Stimulated activated CD4-positive, alpha-beta T cell treated with anti-CD3 and anti-CD28 coated beads, Interleukin-4, amount 100 ng/mL, for 4 hours (primary cell): ENCODE data around the gene KCNN4.
A peak's percentile ranks its signal among the peaks of the same experiment; 100 is the strongest.
"Not testable (repeated sequence)": the region's sequence is repeated elsewhere in the genome, so short reads cannot be mapped to it uniquely, and the experiment has no call there.

Experiments used
- DNase-seq, 2 experiments: peaks; one replicate each; pipeline ENCODE4 v3.0.0-alpha.2; 2020

The KCNN4 gene

DNA sequence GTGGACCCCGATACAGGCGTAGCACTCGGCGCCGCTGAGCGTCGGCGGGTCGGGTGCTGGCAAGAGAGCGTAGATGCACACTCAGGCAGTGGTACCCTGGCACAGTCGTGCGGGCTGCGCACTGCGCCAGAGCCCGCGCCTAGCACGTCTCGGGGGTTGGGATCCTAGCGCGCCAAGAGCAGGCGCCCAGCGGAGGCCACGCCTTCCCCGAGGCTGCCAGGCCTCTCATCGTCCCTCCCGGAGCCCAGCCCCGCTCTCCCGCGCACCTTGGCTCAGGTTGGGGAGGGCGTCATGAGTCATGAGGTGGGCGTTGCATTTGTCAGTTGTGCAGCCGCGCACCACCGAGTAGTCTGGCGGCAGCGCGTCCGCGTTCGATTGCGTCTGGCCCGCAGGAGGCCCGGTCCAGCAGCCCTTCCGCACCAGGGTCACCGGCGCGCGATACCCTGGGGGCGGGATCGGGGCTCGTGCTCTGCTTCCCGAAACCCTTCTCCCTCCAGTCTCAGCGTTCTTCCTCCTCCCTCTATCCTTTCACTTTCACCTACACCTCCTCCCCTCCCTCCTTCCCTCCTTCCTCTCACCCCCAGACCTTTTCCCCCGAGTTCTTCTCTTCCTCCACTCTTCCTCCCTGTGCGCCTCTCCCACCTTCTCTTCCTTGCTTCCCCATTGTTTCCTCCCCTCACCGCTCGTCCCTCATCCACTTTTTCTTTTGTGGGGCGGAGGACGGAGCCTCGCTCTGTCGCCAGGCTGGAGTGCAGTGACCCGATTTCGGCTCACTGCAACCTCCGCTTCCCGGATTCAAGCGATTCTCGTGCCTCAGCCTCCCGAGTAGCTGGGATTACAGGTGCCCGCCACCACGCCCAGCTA, 18.0 kb upstream of the KCNN4 start:
- peak; percentile 67 to 87 for DNase-seq

DNA sequence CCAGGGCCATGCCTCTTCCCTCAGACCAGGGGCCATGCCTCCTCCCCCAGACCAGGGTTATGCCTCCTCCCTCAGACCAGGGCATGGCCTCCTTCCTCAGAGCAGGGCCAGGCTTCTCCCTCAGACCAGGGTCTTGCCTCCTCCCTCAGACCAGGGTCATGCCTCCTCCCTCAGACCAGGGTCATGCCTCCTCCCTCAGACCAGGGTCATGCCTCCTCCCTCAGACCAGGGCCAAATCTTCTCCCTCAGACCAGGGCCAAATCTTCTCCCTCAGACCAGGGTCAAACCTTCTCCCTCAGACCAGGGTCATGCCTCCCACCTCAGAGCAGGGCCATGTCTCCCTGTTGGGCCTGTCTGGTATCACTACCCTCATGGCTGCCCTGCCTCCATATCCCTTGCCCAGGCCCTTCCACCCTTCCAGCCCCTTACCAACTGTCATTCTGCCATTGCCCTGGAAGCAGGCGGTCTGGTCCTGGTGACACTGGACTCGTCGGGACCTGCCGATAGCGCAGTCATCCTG, 17.3 kb upstream of the KCNN4 start:
- no peak for DNase-seq

DNA sequence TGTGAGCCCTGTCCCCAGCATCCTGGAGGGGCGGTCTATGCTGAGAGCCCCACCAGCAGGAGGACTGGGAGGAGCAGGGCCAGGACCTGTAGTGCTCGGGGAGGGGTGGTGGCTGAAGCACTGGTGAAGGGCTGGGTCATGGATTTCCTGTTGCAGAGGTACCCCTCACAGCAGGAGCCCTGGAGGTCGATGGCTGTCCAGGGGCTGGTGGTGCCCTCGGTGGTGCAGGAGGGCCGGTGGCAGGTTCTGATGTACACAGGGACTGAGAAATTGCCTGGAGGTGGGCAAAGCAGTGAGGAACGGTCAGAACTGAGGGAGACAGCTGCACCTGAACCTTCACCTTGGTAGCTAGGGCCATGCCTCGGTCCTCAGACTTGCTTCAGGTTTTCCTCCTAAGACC, 16.8 kb upstream of the KCNN4 start:
- no peak for DNase-seq

DNA sequence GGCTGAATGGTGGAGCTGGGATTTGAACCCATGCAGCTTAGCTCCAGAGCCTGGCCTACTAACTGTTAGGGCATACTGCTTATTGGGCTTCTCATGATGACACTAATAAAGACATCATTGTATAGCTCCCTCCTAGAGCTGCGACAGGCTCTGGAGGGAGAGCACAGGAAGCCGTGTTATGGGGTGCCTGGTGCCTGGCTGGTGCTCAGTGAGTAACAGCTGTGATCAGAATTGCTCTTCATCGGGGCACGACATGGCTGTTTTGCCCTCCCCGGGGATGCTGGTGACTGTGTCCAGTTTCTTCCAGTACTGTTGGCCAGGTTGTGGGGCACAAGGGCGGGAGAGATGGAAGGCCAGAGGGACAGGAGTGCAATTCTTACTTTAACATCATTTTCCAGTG, 16.3 kb upstream of the KCNN4 start:
- DNase-seq, result no peak

DNA sequence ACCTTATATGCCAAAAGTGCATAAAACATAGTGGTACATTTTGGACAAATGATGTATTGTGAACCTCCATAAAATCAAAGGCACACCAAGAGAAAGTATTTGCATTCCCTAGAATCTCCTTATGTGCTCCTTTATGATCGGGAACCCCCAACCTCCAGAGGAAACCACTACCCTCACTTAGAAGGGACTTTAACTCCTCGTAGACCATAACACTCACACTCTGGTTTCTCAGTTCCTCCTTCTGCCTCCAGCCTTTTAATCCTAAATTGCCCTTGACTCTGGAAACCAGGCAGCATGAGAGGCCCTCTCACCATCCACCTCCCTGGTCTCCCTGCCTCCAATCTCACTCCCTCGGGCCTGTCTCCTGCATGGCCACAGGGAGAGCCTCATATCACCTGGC, 9.8 kb upstream of the KCNN4 start:
- no peak for DNase-seq

DNA sequence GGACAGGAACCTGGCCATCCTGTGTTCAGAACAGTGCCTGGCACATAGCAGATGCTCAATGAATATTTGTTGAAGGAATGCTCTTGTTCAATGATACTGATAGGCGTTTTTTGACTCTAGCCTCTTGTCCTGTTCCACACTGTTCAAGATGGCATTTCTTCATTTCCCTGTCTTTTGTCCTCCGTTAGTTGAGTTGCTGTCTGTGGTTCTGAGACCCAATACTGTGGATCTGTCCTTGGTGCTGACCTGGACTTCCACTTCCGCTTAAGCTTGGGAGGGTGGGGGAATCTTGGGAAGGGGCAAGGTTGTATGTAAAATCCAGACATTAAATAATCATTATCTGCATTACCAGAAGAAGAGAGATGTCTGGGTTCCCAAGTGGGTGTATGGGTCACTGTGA, 8.3 kb upstream of the KCNN4 start:
- no peak for DNase-seq

DNA sequence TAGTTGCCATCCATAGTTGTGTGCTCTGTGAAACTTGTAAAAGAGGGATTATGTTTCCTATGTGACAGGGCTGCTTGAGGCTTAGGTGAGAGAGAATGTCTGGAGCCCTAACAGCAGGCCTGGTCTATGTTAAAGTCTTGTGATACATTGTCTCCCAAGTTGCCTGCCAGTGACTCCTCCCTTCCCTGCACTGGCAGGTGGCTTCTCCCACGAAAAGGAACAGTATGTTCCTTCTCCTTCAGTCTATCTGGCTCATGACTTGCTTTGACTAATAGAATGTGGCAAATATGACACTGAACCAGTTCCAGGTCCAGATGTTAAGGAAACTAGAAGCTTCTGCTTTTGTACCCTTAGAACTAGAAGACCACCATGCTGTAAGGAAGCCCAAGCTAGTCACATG, 5.9 kb upstream of the KCNN4 start:
- DNase-seq, result no peak

DNA sequence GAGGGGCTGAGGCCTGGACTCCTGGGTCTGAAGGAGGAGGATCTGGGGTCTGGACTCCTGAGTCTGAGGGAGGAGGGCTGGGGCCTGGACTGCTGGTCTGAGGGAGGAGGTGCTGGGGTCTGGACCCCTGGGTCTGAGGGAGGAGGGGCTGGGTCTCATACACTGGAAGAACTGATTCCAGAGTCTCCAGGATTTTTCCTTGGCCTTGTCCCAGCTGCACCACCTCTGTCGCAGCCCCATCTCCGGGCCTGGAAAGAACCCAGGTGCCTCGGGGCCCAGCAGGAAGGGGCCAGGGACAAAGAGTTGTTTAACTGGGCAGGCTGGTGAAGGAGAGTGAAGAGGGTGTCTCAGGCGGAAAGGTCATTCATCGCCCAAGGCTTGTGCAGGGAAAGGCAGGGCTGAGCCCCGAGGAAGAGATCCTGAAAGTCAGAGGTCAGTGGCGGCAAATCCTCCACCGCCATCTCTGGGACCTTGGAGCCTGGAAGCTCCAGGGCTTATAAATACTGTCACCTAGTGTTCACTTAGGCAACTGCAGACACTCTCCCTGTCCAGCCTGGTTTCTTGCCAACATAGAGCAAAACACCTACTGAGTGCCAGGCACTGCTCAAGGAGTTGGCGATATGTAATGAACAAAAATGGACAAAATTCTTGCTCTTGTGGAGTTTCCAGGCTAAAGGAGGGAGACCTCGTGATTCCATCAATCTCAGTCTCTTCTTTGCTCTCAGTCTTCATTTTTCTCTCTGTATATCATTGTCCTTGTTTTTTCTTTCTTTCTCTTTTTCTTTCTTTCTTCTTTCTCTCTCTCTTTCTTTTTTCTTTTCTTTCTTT, 4.4 kb upstream of the KCNN4 start:
- peak in 1 of 2 experiments; percentile 43 for DNase-seq

DNA sequence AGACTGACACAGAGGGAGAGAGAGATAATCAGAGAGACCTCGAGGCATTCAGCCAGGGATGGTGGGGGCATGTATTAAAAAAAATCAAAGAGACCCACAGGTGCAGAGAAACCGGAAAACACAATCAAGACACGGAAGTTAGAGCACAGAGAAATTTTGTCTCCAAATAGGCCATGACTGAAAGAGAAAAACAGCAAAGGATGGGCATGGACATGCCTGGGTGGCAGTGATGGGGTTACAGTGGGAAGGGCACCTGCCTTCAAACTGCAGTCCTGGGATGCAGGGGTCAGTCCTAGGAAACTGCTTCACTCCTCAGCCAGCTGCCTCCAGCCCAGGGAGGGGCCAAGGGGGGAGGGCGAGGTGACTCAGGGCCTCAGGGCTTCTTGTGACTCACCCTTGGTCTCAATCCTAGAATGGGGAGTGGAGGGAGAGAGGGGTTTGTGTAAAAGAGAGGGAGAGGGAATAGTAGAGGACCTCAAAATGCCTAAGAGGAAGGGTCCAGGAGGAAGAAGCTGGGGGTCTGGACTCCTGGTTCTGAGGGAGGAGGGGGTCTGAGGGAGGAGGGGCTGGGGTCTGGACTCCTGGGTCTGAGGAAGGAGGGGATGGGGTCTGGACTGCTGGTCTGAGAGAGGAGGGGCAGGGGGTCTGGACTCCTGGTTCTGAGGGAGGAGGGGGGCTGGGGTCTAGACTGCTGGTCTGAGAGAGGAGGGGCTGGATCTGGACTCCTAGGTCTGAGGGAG, 3.6 kb upstream of the KCNN4 start:
- DNase-seq, result peak; percentile 62 to 71

DNA sequence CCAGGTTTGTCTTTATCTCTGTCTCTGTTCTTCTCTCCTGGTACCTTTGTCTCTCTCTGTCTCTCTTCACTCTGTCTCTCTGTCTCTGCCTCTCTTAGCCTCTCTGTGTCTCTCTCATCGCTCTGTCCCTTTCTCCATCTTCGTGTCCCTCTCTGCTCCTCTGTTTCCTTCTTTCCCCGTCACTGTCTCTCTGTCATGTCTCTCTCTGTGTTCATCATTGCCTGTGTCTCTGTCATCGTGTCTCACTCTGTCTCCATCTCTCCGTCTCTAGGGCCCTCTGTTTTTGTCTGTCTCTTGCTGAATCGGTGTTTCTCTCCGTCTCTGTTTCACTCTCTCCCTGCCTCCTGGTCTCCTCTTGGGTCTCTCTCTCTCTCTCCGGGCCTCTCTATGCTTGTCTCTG, 2.9 kb upstream of the KCNN4 start:
- no peak for DNase-seq

DNA sequence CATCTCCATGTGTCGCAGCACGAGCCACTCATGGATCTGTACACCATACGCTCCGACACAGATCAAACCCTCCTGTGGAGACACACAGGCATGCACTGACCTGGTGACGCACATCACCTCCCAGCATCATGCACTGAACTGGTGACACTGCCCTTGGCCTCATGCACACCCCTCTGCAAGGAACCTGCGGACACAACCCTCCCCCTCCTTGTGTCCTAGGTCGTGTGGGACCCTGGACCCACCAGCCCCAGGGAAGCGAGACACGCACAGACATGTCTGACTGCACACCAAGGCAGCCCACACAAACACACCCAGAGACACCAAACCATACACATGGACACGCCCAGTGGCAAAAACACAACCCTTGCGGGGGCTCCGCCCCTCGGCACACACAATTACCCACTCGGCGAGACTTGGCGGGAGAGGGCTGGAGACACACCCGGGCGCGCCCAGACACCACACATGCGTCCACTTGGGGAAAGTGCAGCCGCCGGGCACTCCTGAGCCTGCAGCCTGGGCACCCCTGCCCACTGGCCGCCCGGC, 2.0 kb upstream of the KCNN4 start:
- DNase-seq, result no peak

DNA sequence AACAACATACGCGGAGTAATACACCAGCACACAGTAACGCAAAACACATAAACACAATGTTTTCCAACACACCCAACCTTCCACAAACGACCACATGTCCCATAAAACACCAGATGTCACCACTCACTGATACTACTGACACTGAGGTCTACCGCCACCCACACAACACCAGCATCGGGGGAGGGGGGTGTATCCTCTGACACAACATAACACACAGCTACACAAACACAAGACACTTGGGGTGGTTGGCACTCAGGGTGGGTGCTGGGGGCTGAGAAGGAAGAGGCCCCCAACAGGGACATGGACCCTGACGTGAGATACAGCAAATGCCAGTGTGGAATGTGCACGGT, 1.5 kb upstream of the KCNN4 start:
- DNase-seq, result no peak

DNA sequence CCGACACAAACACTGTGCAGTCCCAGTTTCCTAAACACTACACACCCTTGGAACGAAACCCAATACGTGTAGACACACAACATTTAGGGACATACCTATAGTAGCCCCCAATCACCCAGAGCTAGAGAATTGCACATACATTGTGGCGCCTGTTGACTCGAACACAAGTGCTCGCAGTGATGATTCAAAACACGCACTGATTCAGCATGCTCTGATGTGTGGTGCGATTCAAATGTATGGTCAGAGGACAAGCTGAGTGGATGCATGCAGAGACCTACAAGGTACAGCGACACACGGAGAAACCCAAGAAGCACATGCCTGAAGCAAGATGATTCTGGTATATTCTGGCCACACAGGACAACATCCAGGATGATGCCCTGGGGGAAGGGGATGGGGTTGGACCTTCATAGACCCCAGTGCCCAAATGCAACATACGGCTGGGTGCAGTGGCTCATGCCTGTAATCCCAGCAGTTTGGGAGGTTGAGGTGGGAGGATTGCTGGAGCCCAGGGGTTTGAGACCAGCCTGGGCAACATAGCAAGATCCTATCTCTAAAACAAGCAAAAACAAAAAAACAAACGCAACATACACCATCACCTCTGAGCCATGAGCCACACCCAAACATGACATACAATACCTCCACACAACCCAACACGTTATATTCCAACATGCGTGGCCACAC, 997 bp upstream of the KCNN4 start:
- DNase-seq, result no peak

DNA sequence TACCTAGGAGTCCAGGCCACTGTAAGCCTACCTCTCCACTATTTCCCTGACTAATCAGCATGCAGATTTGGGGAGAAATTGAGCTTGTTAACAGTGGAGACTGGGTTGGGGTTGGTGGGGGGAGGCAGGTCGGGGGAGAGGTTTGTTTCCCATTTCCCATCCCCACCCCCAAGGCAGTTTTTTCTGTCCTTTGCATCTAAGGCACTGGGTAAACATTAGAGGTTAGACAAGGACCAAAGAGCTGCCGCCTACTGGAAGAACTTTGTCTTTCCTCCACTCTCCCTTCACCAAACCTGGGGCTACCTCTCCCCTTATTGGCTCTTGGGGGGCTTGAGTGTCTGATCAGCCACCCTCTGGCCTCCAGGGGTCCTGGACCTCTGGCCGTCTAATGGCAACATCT, 953 bp downstream of the KCNN4 start:
- DNase-seq, result no peak

DNA sequence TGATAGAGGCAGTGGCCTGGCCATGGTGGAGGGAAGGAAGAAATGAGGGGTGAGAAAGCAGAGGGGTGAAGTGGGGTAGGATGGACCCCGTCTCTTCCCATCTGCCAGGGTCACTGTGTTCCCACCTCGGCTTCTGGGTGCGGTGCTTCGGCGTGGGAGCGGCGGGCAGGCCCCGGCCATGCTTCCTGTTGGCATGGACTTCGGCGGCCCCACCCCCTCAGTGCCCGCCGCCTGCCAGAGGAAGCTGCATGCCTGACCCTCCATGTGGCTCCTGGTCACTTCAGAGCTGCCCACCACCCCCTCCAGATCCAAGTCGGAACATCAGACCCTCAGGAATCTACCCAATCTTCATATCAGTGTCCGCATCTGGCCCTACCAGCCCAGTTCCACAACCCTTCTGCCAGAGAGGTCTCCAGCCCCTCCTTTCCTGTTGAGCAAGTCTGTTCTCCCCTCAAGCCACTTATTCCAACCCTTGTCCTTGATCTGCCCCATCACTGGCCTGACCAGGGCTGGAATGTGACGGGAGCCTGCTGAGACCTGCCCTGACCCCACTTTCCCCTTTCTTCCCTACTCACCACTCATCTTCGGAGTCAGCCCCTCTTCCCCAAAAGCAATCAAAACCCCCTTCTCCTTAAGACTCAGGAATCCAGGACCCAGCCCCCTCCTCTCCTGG, 1.5 kb downstream of the KCNN4 start:
- DNase-seq, result no peak

DNA sequence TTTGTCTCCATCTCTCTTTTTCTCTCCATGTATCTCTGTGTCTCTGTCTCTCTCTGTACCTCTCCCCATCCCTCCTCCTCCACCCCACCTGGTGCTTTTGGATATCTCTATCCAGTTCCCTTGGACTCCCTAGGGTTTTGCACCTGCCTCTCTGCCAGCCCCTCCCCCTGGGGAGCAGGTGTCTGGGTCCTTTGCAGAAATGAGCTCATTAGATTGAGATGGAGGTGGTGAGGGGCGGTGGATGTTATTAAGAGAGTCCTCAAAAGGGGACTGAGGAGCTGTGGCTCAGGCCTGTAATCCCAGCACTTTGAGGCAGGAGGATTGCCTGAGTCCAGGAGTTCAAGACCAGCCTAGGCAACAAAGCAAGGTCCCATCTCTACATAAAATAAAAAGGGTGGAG, 2.1 kb downstream of the KCNN4 start:
- DNase-seq, result no peak

DNA sequence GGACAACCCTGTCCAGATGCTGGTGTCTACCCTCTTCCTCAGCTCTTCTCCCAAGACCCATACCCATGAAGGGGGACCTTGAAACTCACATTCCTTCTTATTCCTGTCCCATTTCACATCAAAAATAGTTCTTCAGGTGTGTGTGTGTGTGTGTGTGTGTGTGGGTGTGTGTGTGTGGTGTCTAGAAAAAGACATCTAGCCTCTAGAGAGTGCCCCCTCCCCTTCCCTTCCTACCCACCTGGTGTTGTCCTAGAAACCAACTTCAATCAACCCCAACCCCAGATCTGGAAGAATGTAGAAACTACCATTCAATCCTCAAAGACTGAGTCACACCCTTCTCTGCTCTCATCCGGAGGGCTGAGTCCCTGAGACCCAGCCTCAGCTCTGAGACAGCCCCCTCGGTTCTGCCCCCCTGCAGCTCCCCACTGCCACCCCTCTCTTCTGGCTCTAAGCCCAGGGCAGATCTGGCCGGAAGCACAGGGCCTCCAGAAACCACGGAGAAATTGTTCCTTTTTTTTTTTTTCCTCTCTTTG, 3.5 kb downstream of the KCNN4 start:
- DNase-seq, result peak in 1 of 2 experiments; percentile 66

DNA sequence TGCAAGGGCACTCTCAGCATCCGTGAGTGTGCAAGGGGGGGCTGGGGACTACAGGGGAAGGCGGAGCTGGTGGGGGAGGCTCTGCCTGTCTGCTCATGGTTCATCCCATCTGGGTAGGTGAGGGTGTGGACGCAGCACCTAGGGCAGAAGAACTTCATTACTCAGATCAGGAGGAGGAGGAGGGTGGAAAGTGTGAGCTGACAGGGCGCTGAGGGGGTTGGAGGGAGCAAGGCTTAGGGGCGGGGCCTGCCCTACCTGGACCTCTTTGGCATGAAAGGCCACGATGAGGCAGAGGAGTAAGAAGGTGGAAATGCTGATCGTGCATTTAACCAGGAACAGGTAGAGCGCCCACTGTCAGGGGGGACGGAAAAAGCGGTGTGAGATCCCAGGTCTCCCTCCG, 4.5 kb downstream of the KCNN4 start:
- peak; percentile 72 to 88 for DNase-seq

DNA sequence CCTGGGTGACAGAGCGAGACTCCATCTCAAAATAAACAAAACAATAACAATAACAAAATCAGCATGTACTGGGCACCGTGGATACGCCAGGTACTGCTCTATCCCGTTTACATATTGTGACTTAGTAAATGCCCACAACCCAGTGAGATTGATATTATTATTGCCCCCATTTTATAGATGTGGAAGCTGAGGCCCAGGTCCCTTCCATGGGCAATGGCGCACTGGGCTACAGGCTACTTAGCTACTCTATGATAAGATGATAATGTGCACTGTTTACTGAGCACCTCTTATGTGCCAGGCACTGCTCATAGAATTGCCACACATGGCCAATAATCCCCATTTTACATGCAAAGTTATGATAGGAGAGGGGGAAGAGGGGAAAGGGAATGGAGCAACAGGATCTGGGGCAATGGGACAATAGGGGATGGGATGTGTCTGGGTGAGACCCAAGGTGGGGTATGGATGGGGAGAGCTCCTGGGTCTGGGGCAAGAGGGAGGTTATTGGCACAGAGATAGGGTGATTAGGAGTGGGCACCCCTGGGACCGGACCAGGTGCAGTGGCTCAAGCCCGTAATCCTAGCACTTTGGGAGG, 5.4 kb downstream of the KCNN4 start:
- DNase-seq, result no peak

DNA sequence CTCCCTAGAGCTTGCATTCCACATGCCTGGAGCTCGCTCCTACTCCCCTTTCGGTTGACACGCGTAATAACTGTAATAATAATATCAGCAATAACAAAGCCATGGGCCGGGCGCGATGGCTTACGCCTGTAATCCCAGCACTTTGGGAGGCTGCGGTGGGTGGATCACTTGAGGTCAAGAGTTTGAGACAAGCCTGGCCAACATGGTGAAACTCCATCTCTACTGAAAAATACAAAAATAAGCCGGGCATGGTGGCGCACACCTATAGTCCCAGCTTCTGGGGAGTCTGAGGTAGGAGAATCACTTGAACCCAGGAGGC, 5.9 kb downstream of the KCNN4 start:
- not testable (repeated sequence) for DNase-seq
